Thyroid gland (tissue), 4 donors: ENCODE results near the gene EIF4G1.

Experiments
- CTCF ChIP-seq, 6 experiments: fragments of 200-600 bp in 3 of 6; fragments of 450-650 bp in 3 of 6; sonication (generic) in 3 of 6; IDR thresholded peaks; one replicate each; pipeline ENCODE4 v1.5.1; 2016 to 2019; ENCODE audit warnings: antibody characterized with exemption in 6 of 6, mild to moderate bottlenecking in 2 of 6, inconsistent platforms in 1 of 6, moderate library complexity in 1 of 6
- POLR2A ChIP-seq, 2 donors: fragments of 450-650 bp; IDR thresholded peaks; one replicate each; pipeline ENCODE4 v1.6.1; 2017; ENCODE audit warnings: antibody characterized with exemption in 2 of 2, mild to moderate bottlenecking in 2 of 2, moderate library complexity in 1 of 2

GRCh38 chr3:184382326-184383032 is 68.1 kb downstream of the EIF4G1 start:
- TF ChIP-seq POLR2A (IDR thresholded peaks at IDR 0.05) (no peak), CTCF (IDR thresholded peaks at IDR 0.05) (no peak)
